ENCODE measurements around the gene MVP.

MVP gene

GRCh38 chr16:29805232-29806098 lies 14.8 kb upstream of the MVP start:
- H3K9me3 ChIP-seq (ENCODE audit: control insufficient read depth, insufficient read depth, low read depth, low read length): no peaks in the 10 kb centered on the region
- peaks cover 37% of the 10 kb centered on the region for H3K4me1 ChIP-seq (ENCODE audit: control insufficient read depth, insufficient read depth, low read length)
- peak overlapping the region; percentile 85 for H3K27ac ChIP-seq (ENCODE audit: low read depth, low read length)
- peaks cover 69% of the 10 kb centered on the region for H3K36me3 ChIP-seq (ENCODE audit: control insufficient read depth, insufficient read depth, low read length)
- H3K27me3 ChIP-seq (ENCODE audit: control insufficient read depth, insufficient read depth, low read length): no peaks in the 10 kb centered on the region
- peak overlapping the region; percentile 85 for H3K9ac ChIP-seq (ENCODE audit: low read length)
- H3K4me3 ChIP-seq (ENCODE audit: low read depth, low read length): peak overlapping the region; percentile 79

DNA sequence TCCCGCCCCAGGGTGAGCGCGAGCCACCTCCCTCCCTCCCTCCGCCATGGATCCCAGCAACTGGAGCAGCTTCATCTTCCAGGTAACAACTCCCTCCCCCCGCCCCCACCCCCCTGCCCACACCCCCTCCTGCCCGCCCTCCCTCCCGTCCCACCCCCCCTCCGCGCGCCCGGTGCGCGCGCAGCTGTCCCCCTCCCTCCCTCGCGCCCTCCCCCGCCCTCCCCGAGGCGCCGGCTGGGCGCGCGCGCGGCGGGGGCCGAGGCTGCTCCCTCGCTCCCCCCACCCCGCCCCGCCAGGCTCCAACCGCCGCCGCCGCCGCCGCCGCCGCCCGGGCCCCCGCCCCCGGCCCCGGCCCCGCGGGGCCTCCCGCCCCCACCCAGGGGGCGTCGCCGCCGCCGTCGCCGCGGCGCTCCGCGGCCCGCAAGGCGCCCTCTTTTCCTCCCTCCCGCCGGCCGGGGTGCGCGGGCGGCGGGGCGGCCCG lies 14.1 kb upstream of the MVP start, which contains the start of gene MAZ:
TSS of gene MAZ (plus strand) at position 431 of the 481 bp plus-strand sequence. CDS start 173 bp downstream, outside the sequence.
- Histone ChIP-seq H3K4me3 (ENCODE audit: low read depth, low read length) (peak within 1 kb of the TSS; percentile 79), H3K36me3 (ENCODE audit: control insufficient read depth, insufficient read depth, low read length) (peaks cover 63% of the 10 kb centered on the region), H3K9ac (ENCODE audit: low read length) (peak within 1 kb of the TSS; percentile 95), H3K4me1 (ENCODE audit: control insufficient read depth, insufficient read depth, low read length) (peaks cover 42% of the 10 kb centered on the region), H3K27me3 (ENCODE audit: control insufficient read depth, insufficient read depth, low read length) (no peaks in the 10 kb centered on the region), H3K9me3 (ENCODE audit: control insufficient read depth, insufficient read depth, low read depth, low read length) (no peaks in the 10 kb centered on the region), H3K27ac (ENCODE audit: low read depth, low read length) (peak within 1 kb of the TSS; percentile 85; the same call in 1 of the 2 replicates)

DNA sequence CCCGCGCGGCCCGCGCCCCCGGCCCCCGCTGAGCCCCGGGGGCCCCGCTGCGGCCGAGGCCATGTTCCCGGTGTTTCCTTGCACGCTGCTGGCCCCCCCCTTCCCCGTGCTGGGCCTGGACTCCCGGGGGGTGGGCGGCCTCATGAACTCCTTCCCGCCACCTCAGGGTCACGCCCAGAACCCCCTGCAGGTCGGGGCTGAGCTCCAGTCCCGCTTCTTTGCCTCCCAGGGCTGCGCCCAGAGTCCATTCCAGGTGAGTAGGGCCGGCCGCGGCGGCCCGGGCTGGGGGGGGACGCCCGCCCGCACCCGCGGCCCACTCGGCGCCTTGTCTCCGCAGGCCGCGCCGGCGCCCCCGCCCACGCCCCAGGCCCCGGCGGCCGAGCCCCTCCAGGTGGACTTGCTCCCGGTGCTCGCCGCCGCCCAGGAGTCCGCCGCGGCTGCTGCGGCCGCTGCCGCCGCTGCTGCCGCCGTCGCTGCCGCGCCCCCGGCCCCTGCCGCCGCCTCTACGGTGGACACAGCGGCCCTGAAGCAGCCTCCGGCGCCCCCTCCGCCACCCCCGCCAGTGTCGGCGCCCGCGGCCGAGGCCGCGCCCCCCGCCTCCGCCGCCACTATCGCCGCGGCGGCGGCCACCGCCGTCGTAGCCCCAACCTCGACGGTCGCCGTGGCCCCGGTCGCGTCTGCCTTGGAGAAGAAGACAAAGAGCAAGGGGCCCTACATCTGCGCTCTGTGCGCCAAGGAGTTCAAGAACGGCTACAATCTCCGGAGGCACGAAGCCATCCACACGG lies 13.4 kb upstream of the MVP start:
- peak overlapping the region; percentile 63; the same call in 1 of the 2 replicates for H3K27ac ChIP-seq (ENCODE audit: low read depth, low read length)
- no peaks in the 10 kb centered on the region for H3K27me3 ChIP-seq (ENCODE audit: control insufficient read depth, insufficient read depth, low read length)
- peak overlapping the region; percentile 95 for H3K9ac ChIP-seq (ENCODE audit: low read length)
- peaks cover 42% of the 10 kb centered on the region for H3K4me1 ChIP-seq (ENCODE audit: control insufficient read depth, insufficient read depth, low read length)
- H3K4me3 ChIP-seq (ENCODE audit: low read depth, low read length): peak overlapping the region; percentile 73
- peaks cover 56% of the 10 kb centered on the region for H3K36me3 ChIP-seq (ENCODE audit: control insufficient read depth, insufficient read depth, low read length)
- no peaks in the 10 kb centered on the region for H3K9me3 ChIP-seq (ENCODE audit: control insufficient read depth, insufficient read depth, low read depth, low read length)

DNA sequence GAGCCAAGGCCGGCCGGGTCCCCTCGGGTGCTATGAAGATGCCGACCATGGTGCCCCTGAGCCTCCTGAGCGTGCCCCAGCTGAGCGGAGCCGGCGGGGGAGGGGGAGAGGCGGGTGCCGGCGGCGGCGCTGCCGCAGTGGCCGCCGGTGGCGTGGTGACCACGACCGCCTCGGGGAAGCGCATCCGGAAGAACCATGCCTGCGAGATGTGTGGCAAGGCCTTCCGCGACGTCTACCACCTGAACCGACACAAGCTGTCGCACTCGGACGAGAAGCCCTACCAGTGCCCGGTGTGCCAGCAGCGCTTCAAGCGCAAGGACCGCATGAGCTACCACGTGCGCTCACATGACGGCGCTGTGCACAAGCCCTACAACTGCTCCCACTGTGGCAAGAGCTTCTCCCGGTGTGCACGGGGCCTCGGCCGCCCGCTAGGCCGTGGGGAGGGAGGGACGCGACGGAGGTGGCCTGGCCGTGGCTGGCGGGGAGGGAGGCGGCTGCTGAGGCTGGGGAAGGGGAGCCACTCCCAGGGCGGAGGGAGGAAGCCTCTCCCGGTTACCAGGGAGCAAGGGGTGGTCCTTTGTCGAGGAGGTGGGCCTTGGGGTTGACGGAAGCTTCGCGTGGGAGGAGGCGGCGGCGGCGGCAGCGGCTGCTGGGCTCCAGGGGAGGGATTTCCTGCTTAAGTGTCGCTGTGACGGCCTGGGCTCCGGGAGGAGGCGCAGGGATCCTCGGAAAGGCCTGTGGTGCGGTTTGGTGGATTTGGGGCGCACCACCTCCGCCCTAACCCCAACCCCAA lies 12.6 kb upstream of the MVP start:
- H3K4me1 ChIP-seq (ENCODE audit: control insufficient read depth, insufficient read depth, low read length): peaks cover 43% of the 10 kb centered on the region
- no peaks in the 10 kb centered on the region for H3K27me3 ChIP-seq (ENCODE audit: control insufficient read depth, insufficient read depth, low read length)
- peak overlapping the region; percentile 16; the same call in 1 of the 2 replicates for H3K27ac ChIP-seq (ENCODE audit: low read depth, low read length)
- H3K4me3 ChIP-seq (ENCODE audit: low read depth, low read length): peak overlapping the region; percentile 73
- peaks cover 48% of the 10 kb centered on the region for H3K36me3 ChIP-seq (ENCODE audit: control insufficient read depth, insufficient read depth, low read length)
- H3K9me3 ChIP-seq (ENCODE audit: control insufficient read depth, insufficient read depth, low read depth, low read length): no peaks in the 10 kb centered on the region
- H3K9ac ChIP-seq (ENCODE audit: low read length): peak overlapping the region; percentile 95

GRCh38 chr16:29808219-29808900 lies 11.9 kb upstream of the MVP start:
- H3K4me1 ChIP-seq (ENCODE audit: control insufficient read depth, insufficient read depth, low read length): peaks cover 48% of the 10 kb centered on the region
- peak overlapping the region; percentile 73 for H3K4me3 ChIP-seq (ENCODE audit: low read depth, low read length)
- no peaks in the 10 kb centered on the region for H3K27me3 ChIP-seq (ENCODE audit: control insufficient read depth, insufficient read depth, low read length)
- no peaks in the 10 kb centered on the region for H3K9me3 ChIP-seq (ENCODE audit: control insufficient read depth, insufficient read depth, low read depth, low read length)
- H3K36me3 ChIP-seq (ENCODE audit: control insufficient read depth, insufficient read depth, low read length): peaks cover 41% of the 10 kb centered on the region
- peak overlapping the region; percentile 95 for H3K9ac ChIP-seq (ENCODE audit: low read length)
- H3K27ac ChIP-seq (ENCODE audit: low read depth, low read length): peak overlapping the region; percentile 16; the same call in 1 of the 2 replicates

DNA sequence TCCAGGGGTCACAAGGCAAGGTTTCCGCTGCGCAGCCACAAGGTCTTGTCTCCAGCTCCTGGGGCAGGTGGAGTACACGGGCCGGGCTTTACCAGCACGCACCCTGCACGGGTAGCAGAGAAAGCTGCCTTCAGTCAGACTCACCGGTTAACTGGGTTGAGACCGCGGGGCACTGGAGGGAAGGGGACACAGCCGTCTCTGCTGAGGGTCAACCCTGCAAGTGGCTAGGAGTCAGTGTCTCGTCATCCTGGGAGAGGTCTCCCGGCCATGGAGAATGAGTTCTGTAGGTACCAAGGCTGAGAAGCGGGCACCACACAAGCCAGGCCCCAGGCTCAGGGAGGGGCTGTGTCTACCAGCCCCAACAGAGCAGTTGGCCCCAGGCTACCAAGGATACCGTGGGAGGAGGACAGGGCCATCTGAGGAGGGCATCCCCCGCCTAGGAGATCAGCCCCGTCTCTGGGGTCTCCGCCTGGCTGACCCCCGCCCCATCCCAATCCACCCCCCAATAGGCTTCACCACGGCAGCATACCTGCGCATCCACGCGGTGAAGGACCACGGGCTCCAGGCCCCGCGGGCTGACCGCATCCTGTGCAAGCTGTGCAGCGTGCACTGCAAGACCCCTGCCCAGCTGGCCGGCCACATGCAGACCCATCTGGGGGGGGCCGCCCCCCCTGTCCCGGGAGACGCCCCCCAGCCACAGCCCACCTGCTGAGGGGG lies 11.1 kb upstream of the MVP start:
- H3K27me3 ChIP-seq (ENCODE audit: control insufficient read depth, insufficient read depth, low read length): no peaks in the 10 kb centered on the region
- no peak overlapping the region for H3K27ac ChIP-seq (ENCODE audit: low read depth, low read length)
- H3K4me3 ChIP-seq (ENCODE audit: low read depth, low read length): peak overlapping the region; percentile 73
- H3K9me3 ChIP-seq (ENCODE audit: control insufficient read depth, insufficient read depth, low read depth, low read length): no peaks in the 10 kb centered on the region
- H3K9ac ChIP-seq (ENCODE audit: low read length): peak overlapping the region; percentile 53
- H3K36me3 ChIP-seq (ENCODE audit: control insufficient read depth, insufficient read depth, low read length): peaks cover 32% of the 10 kb centered on the region
- H3K4me1 ChIP-seq (ENCODE audit: control insufficient read depth, insufficient read depth, low read length): peaks cover 47% of the 10 kb centered on the region

DNA sequence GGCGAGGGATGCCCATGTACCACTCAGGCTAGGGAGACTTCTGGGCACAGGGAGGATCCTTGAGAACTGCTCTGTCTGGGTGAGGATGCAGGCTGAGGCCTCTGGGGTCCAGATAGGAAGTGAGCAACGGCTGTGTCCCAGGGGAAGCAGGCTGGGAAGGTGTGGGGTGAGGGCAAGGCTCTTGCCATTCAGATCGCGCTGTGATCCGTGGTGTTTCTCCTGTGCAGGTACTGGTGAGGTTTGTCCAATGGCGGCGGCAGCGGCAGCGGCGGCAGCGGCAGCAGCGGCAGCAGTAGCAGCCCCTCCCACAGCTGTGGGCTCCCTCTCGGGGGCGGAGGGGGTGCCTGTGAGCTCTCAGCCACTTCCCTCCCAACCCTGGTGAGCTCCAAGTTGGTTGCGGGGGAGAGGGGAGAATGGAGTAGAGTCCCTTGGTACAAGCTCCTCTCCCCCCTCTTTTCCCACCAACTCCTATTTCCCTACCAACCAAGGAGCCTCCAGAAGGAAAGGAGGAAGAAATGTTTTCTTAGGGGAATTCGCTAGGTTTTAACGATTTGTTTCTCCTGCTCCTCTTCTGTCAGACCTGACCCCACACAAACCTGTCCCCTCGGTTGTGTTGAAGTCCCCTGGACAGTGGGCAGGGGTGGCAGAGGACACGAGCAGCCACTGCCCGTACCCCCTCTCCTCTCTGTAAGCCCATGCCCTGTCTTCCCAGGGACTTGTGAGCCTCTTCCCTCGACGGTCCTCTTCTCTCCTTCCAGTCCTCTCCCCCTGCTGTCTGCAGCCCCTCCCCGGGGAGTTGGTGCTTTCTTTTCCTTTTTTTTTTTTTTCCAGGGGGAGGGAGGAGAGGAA lies 10.2 kb upstream of the MVP start:
- peak overlapping the region; percentile 35 for H3K9ac ChIP-seq (ENCODE audit: low read length)
- no peaks in the 10 kb centered on the region for H3K9me3 ChIP-seq (ENCODE audit: control insufficient read depth, insufficient read depth, low read depth, low read length)
- no peaks in the 10 kb centered on the region for H3K27me3 ChIP-seq (ENCODE audit: control insufficient read depth, insufficient read depth, low read length)
- peak overlapping the region; percentile 68 for H3K4me3 ChIP-seq (ENCODE audit: low read depth, low read length)
- peaks cover 48% of the 10 kb centered on the region for H3K4me1 ChIP-seq (ENCODE audit: control insufficient read depth, insufficient read depth, low read length)
- peak overlapping the region; percentile 26; the same call in 1 of the 2 replicates for H3K27ac ChIP-seq (ENCODE audit: low read depth, low read length)
- H3K36me3 ChIP-seq (ENCODE audit: control insufficient read depth, insufficient read depth, low read length): peaks cover 27% of the 10 kb centered on the region

- H3K27ac ChIP-seq (ENCODE audit: low read depth, low read length): peak overlapping the region; percentile 26; the same call in 1 of the 2 replicates
- H3K9me3 ChIP-seq (ENCODE audit: control insufficient read depth, insufficient read depth, low read depth, low read length): no peaks in the 10 kb centered on the region
- H3K4me3 ChIP-seq (ENCODE audit: low read depth, low read length): peak overlapping the region; percentile 68
- H3K9ac ChIP-seq (ENCODE audit: low read length): peak overlapping the region; percentile 35
- H3K36me3 ChIP-seq (ENCODE audit: control insufficient read depth, insufficient read depth, low read length): peaks cover 27% of the 10 kb centered on the region
- H3K4me1 ChIP-seq (ENCODE audit: control insufficient read depth, insufficient read depth, low read length): peaks cover 50% of the 10 kb centered on the region
- no peaks in the 10 kb centered on the region for H3K27me3 ChIP-seq (ENCODE audit: control insufficient read depth, insufficient read depth, low read length)
These were observed 9.5 kb upstream of the MVP start for GRCh38 chr16:29810699-29811169.

All from HUES6 (cell line).